GM18873 (cell line): Measurements from ENCODE around the gene GDAP1L1.
"Not testable (repeated sequence)": the region's sequence is repeated elsewhere in the genome, so short reads cannot be mapped to it uniquely, and the experiment has no call there.

Source experiments
- ATAC-seq: cut with Tn5 transposase; IDR thresholded peaks from one replicate; pipeline ENCODE4 v1.9.1; 2021; ENCODE audit warnings: mild to moderate bottlenecking, moderate library complexity, moderate number of reproducible peaks; ENCODE audit not compliant: unreplicated experiment, low FRiP score

The GDAP1L1 gene

GRCh38 chr20:44299011-44299535 lies 52.0 kb downstream of the GDAP1L1 start:
- not testable (repeated sequence) for ATAC-seq

DNA sequence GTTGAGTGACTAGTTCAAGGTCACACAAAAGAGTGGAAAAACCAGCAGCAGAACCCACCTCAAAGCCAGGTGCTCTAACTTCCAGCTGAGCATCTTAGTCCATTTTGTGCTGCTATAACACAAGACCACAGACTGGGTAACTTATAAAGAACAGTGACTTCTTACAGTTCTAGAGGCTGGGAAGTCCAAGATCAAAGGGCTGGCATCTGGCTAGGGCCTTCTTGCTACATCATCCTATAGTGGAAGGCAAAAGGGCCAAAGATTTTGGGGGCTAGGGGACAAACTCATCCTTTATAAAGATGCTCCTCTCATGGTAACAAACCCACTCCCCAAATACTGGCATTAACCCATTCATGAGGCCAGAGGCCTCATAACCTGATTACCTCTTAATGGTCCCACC lies 54.2 kb downstream of the GDAP1L1 start:
- ATAC-seq: no peak

DNA sequence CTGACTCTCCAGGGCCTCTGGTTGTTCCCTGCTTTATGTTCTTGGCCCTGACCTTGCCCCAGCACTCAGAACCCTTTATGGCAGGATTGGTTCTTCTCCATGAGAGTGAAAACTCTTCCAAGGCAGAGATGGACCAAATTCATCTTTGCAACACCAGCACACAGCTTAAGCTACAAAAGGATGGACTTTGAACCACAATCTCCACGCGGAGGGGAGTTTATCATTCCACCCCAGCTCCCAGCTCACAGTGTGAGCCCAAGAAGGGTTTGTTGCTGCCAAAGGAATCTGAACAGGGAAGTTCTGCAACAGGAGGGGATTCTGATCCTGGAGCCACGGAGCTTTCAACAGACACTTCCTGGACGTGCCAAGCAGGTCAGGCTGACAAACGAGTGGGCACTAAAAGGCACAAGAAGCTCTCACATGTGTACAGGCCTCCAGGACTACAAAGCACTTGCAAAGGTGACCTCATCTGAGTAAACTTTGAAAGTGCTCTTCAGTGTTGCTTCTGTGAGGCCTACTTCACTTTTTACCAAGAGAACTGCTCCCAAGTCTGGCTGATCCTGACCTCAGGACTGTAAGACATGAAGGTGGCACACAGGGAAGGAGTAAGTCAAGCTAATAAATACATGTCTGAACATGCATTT lies 55.0 kb downstream of the GDAP1L1 start:
- no peak for ATAC-seq

GRCh38 chr20:44302736-44303135 lies 55.6 kb downstream of the GDAP1L1 start:
- ATAC-seq: no peak

DNA sequence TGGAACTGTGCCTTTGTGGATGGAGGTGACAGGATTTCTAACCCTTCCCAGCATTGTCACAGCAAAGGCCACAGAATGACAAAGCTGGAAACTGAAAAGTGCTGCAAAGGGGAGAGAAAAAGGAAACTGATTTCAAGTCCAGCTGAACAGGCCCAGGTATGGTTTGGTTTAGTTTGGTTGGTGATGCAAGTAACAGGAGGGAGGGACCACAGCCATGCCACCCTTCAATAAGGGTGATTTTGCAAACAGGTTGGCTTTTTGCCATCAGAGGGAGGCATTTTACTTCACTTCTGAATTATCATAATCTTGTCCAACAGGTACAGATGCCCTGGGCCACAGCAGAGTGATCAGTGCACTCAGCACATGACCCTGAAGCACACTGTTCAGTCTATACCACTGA lies 57.3 kb downstream of the GDAP1L1 start:
- no peak for ATAC-seq

- ATAC-seq: no peak
Measured at GRCh38 chr20:44306927-44307326, 59.8 kb downstream of the GDAP1L1 start.

DNA sequence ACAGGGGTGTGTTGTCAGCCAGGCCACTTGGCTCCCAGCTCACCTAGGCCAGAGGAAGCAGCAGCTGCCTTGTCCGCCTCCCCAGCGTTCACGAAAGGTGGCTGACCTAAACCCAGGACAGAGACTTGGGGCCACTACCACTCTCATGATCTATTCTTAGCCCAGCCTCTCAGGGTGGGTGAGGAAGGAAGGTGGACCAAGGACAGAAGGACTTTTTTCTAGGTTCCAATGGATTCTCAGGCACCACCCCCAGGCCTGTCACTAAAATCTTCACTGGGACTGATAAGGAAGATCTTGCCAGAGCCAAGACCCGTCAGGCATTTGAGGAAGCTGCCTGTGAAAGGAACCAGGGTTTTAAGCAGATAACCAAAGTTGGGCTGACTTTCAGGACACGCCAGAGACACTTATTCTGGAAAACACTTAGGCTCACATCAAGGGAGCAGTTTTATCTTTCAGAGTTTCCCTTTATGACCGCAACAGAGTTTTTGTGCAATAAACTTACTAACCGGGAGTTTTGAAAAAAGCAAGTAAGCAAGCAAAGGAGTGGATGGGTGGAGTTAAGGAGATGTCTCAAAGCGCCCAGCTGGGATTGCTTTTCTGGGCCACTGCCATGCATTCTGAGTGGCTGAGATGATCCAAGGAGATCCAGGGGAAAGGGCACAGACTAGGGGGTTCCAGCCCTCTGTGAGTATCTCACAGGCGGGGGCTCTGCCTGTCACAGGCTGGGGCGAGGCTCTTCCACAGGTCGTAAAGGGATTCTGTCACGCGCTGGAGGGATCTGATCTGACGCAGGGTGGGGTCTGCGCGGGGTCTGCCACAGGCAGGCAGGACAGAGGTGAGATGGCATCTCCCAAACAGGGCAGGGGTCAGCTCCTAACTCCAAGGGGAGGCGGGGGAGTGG lies 62.9 kb downstream of the GDAP1L1 start:
- no peak for ATAC-seq

- peak; percentile 77 for ATAC-seq
Measured at GRCh38 chr20:44310664-44311639, 63.8 kb downstream of the GDAP1L1 start, which contains the start of gene FITM2. TSS of gene FITM2 (minus strand) at chr20:44311202. CDS start at chr20:44311148, 54 bp downstream.

DNA sequence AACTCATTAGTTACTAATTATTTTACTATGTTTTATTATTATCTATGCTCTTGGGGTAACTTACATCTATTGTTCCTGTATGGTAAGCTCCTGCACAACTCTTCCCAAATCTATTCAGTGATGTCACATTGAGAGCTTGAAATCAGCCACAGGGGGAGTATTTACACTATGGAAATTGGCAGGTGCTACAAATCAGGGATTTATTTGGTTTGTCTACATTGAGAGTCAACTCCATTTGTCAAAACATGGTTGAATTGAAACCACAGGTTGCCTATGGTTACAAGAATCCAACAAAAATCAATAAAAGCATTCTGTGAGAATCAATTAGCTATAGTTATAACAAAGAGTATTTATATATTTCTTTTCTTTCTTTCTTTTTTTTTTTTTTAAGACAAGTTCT lies 67.8 kb downstream of the GDAP1L1 start:
- no peak for ATAC-seq

DNA sequence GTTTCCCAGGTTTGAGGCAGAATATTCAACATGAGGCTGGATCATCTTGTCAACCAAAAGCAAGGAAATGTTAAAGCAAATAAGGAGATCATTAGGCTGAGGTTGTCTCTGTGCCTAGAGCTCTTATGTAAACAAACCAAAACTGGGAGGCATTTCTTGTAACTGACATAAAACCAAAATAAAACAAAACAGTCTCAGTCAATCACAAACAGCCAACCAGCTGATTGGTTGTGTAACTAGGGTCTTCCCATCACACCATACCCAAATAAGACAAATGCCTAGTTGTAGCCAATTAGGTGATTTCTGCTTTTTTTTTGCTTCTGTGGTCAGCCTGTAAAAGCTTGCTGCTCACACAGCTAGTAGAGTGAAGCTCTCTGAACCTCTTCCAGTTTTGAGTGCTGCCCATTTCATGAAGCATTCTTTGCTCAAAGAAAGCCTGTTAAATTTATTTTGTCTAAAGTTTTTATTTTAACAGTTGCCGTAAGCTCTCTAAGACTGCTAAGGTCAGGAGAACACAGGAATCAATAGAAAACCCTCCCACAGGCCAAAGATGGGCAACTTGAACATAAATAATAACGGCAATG lies 72.8 kb downstream of the GDAP1L1 start:
- ATAC-seq: no peak

DNA sequence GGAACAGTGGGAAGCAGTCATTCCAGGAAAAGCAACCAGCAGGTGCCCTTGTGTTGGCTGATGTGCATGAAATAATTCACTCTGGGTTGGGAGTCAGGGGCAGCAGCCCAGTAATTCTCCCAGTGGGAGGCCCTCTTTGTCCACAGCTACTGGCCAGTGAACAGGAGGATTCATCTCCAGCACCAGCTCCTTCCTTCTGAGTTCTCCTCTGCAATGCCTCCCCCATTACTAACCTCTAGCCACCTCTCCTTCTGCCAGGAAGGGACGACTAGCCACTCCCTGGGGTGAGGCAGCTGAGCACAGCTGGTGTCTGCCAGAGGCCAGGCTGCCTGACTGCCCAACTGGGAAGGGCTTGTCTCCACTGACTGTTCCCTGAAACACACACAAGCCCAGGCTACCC lies 77.2 kb downstream of the GDAP1L1 start:
- ATAC-seq: no peak

DNA sequence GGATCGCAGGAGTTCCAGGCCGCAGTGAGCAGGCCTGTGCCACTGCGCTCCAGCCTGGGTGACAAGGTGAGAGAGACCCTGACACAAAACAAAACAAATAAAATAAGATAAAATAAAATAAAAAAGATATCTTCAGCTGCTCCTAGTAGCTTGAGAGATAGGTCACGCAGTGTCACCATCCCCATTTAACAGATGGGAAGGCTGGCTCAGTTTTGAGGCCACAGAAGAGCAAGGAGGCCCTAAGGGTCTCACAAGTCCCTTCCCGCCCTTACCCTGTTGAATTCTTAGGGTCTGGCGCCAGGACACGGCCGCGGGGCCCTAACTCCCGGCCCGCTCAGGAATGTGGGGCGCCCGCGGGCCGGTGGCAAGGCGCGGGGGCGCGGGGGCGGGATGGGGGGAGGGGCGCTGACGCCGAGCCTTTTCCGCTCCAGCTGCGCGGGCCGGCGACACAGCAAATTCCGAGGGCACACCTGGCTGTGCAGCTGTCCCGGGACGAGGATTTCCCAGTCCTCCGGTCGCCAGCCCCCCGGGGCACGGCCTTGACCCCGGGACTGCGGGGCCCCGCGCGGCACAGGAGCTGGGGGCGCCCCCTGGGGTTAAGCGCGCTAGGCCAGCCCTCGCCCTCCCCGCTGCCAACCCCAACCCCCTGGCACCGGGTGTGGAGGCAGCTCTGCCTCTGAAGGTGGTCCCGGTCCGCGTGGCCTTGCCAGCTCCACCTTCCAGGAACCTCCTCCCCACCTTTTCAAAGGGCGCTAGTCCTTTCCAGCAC lies 79.5 kb downstream of the GDAP1L1 start:
- ATAC-seq: no peak

DNA sequence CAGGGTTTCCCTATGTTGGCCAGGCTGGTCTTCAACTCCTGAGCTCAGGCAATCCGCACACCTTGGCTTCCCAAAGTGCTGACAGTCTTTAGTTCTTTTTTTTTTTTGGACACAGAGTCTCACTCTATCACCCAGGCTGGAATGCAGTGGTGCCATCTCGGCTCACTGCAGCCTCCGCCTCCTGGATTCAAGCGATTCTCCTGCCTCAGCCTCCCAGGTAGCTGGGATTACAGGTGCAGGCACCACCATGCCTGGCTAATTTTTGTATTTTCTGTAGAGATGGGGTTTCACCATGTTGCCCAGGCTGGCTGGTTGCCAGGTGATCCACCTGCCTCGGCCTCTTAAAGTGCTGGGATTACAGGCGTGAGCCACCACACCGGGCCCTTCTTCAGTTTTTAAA lies 80.6 kb downstream of the GDAP1L1 start:
- ATAC-seq: not testable (repeated sequence)

- ATAC-seq: no peak
Measured at GRCh38 chr20:44328428-44328827, 81.3 kb downstream of the GDAP1L1 start.
